HEK293 (cell line): Measurements from ENCODE around the gene SNAPC4.

ENCODE experiments used
- CTCF ChIA-PET: fragments of 350-600 bp; formaldehyde crosslinking; extraction: SDS; loops from one replicate; lab custom pipeline; 2021; ENCODE audit warnings: antibody characterized with exemption; lab: Yijun Ruan, JAX
- POLR2A ChIA-PET: fragments of 300-600 bp; formaldehyde crosslinking; extraction: SDS; loops from one replicate; lab custom pipeline; 2020; ENCODE audit warnings: antibody characterized with exemption, inconsistent platforms; lab: Yijun Ruan, JAX
- H3K27ac ChIP-seq: fragments of 200-500 bp; sonication (Bioruptor generic); 2 replicates; pipeline ENCODE4 v1.5.1; 2014; ENCODE audit warnings: low read depth, low read length, control low read depth, inconsistent platforms; ENCODE audit errors: extremely low read depth
- H3K36me3 ChIP-seq, 2 experiments: fragments of 200-500 bp in 1 of 2; sonication (Bioruptor generic) in 1 of 2; 1 replicate in 1 of 2; 2 replicates in 1 of 2; pipeline ENCODE4 v1.5.1; 2014 to 2017; ENCODE audit warnings: inconsistent platforms in 2 of 2, low read length in 2 of 2; ENCODE audit not compliant: control insufficient read depth in 2 of 2, insufficient read depth in 1 of 2
- H3K4me1 ChIP-seq: fragments of 200-500 bp; sonication (Bioruptor generic); 2 replicates; pipeline ENCODE4 v1.5.1; 2014; ENCODE audit warnings: mild to moderate bottlenecking, low read length, inconsistent platforms; ENCODE audit not compliant: control insufficient read depth, insufficient read depth
- H3K4me3 ChIP-seq: 2 replicates; pipeline ENCODE4 v1.5.1; 2011; ENCODE audit warnings: low read depth, mild to moderate bottlenecking, control low read depth, low read length, moderate library complexity
- H3K9me3 ChIP-seq: fragments of 200-500 bp; sonication (Bioruptor generic); 2 replicates; pipeline ENCODE4 v1.5.1; 2014; ENCODE audit warnings: low read depth, low read length, inconsistent platforms; ENCODE audit not compliant: control insufficient read depth, insufficient read depth
- GLIS2 ChIP-seq: fragments of 450-650 bp; formaldehyde crosslinking; IDR thresholded peaks from 2 replicates; pipeline ENCODE4 v1.5.1; 2016; ENCODE audit warnings: missing biosample characterization, missing genetic modification characterization
- KLF16 ChIP-seq: fragments of 450-650 bp; formaldehyde crosslinking; IDR thresholded peaks from 2 replicates; pipeline ENCODE4 v1.5.1; 2017; ENCODE audit warnings: missing biosample characterization, missing genetic modification characterization
- MEIS1 ChIP-seq: sonication (generic); formaldehyde crosslinking; IDR thresholded peaks from 2 replicates; pipeline ENCODE4 v1.8.1; 2022; ENCODE audit warnings: missing genetic modification reagents, mild to moderate bottlenecking, borderline replicate concordance
- MZF1 ChIP-seq: fragments of 450-650 bp; formaldehyde crosslinking; IDR thresholded peaks from 2 replicates; pipeline ENCODE4 v1.5.1; 2017; ENCODE audit warnings: missing biosample characterization, missing genetic modification characterization, borderline replicate concordance
- OVOL3 ChIP-seq: fragments of 450-650 bp; formaldehyde crosslinking; IDR thresholded peaks from 2 replicates; pipeline ENCODE4 v1.5.1; 2016; ENCODE audit warnings: missing biosample characterization, missing genetic modification characterization
- PRDM6 ChIP-seq: fragments of 450-650 bp; formaldehyde crosslinking; IDR thresholded peaks from 2 replicates; pipeline ENCODE4 v1.5.1; 2017; ENCODE audit warnings: missing biosample characterization, missing genetic modification characterization
- SCRT2 ChIP-seq: fragments of 450-650 bp; formaldehyde crosslinking; IDR thresholded peaks from 2 replicates; pipeline ENCODE4 v1.5.1; 2016; ENCODE audit warnings: missing biosample characterization, missing genetic modification characterization
- SETDB1 ChIP-seq: IDR thresholded peaks from one replicate; pipeline ENCODE4 v1.6.1; 2017; ENCODE audit warnings: mild to moderate bottlenecking, low read length, moderate library complexity, mixed read lengths; ENCODE audit not compliant: insufficient read length
- SP7 ChIP-seq: fragments of 450-650 bp; formaldehyde crosslinking; IDR thresholded peaks from 2 replicates; pipeline ENCODE4 v1.5.1; 2016; ENCODE audit warnings: missing biosample characterization, missing genetic modification characterization
- ZIC2 ChIP-seq: fragments of 450-650 bp; formaldehyde crosslinking; IDR thresholded peaks from 2 replicates; pipeline ENCODE4 v1.5.1; 2016; ENCODE audit warnings: missing biosample characterization, missing genetic modification characterization
- ZNF10 ChIP-seq: fragments of 450-650 bp; formaldehyde crosslinking; IDR thresholded peaks from 2 replicates; pipeline ENCODE4 v1.5.1; 2017; ENCODE audit warnings: missing biosample characterization, missing genetic modification characterization
- ZNF132 ChIP-seq: fragments of 450-650 bp; formaldehyde crosslinking; IDR thresholded peaks from 2 replicates; pipeline ENCODE4 v1.5.1; 2017; ENCODE audit warnings: missing biosample characterization, missing genetic modification characterization, borderline replicate concordance
- ZNF146 ChIP-seq: fragments of 450-650 bp; formaldehyde crosslinking; IDR thresholded peaks from 2 replicates; pipeline ENCODE4 v1.5.1; 2016; ENCODE audit warnings: missing biosample characterization, missing genetic modification characterization
- ZNF18 ChIP-seq: fragments of 450-650 bp; formaldehyde crosslinking; IDR thresholded peaks from 2 replicates; pipeline ENCODE4 v1.5.1; 2016; ENCODE audit warnings: missing biosample characterization, missing genetic modification characterization
- ZNF280D ChIP-seq: fragments of 450-650 bp; formaldehyde crosslinking; IDR thresholded peaks from 2 replicates; pipeline ENCODE4 v1.5.1; 2016; ENCODE audit warnings: missing biosample characterization, missing genetic modification characterization
- ZNF324 ChIP-seq: fragments of 450-650 bp; formaldehyde crosslinking; IDR thresholded peaks from 2 replicates; pipeline ENCODE4 v1.5.1; 2016; ENCODE audit warnings: missing biosample characterization, missing genetic modification characterization
- ZNF366 ChIP-seq: fragments of 450-650 bp; formaldehyde crosslinking; conservative IDR thresholded peaks from 2 replicates; pipeline ENCODE4 v1.5.1; 2016; ENCODE audit warnings: missing biosample characterization, missing genetic modification characterization
- ZNF488 ChIP-seq: fragments of 450-650 bp; formaldehyde crosslinking; IDR thresholded peaks from 2 replicates; pipeline ENCODE4 v1.5.1; 2016; ENCODE audit warnings: missing biosample characterization, missing genetic modification characterization
- ZNF501 ChIP-seq: fragments of 450-650 bp; formaldehyde crosslinking; IDR thresholded peaks from 2 replicates; pipeline ENCODE4 v1.5.1; 2016; ENCODE audit warnings: missing biosample characterization, missing genetic modification characterization
- ZNF530 ChIP-seq: fragments of 450-650 bp; formaldehyde crosslinking; IDR thresholded peaks from 2 replicates; pipeline ENCODE4 v1.5.1; 2016; ENCODE audit warnings: low read depth, missing biosample characterization, missing genetic modification characterization
- ZNF544 ChIP-seq: fragments of 450-650 bp; formaldehyde crosslinking; IDR thresholded peaks from 2 replicates; pipeline ENCODE4 v1.5.0; 2017; ENCODE audit warnings: missing biosample characterization, missing genetic modification characterization
- ZNF555 ChIP-seq: fragments of 450-650 bp; formaldehyde crosslinking; conservative IDR thresholded peaks from 2 replicates; pipeline ENCODE4 v1.5.1; 2017; ENCODE audit warnings: missing biosample characterization, mild to moderate bottlenecking, missing genetic modification characterization, inconsistent platforms
- ZNF645 ChIP-seq: fragments of 450-650 bp; formaldehyde crosslinking; IDR thresholded peaks from 2 replicates; pipeline ENCODE4; 2016; ENCODE audit warnings: missing biosample characterization, missing genetic modification characterization
- ZNF658 ChIP-seq: fragments of 450-650 bp; formaldehyde crosslinking; IDR thresholded peaks from 2 replicates; pipeline ENCODE4; 2016; ENCODE audit warnings: missing biosample characterization, missing genetic modification characterization
- ZNF830 ChIP-seq: fragments of 450-650 bp; IDR thresholded peaks from 2 replicates; pipeline ENCODE4 v1.5.0; 2018; ENCODE audit warnings: missing biosample characterization, missing genetic modification characterization, low read depth, mild to moderate bottlenecking, moderate library complexity
- TF ChIP-seq, protein P1 (sequence below): fragments of 450-650 bp; formaldehyde crosslinking; IDR thresholded peaks from 2 replicates; pipeline ENCODE4 v1.5.1; 2016; ENCODE audit warnings: missing biosample characterization, missing genetic modification characterization

Gene SNAPC4

GRCh38 chr9:136395020-136395340 lies 5.0 kb downstream of the SNAPC4 start (continued):
- TF ChIP-seq ZNF18 (tag by site-specific recombination) (no peak), ZNF280D (tag by site-specific recombination) (no peak), SCRT2 (tag by site-specific recombination) (no peak), KLF16 (tag by site-specific recombination) (no peak), ZNF645 (tag by site-specific recombination) (no peak), OVOL3 (tag by site-specific recombination) (no peak)

DNA sequence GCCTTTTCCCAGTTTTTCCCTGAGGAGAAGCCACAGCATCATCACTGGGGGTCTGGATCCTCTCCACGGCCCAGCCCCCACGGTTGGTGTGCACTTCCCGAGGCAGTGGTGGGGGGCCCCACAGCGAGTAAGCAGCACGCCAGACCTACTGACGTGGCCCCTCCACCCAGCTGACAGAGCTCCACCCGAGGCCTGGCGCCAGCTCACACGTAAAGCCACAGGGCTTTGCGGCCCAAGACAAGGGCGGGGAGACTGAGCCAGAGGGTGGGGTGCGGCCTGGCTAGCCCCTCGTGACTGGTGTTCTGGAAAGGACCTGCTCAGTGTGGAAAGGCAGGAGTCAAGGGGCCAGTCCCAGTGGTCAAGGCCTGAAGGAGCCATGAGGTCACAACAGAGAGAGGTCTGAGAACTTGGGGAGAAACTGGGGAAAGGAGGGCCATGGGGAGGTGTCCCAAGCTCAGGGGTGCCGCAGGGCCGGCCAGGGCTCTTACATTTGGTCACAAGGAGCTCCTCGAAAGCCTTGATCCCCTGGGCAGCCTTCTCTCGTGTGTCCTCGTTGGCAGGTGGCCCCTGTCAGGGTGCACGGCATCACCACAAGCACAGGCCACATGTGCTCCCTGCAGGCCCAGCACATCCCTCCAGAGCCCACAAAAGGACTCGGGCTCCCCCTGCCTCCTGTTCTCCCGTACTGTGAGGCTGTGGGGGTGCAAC lies 5.5 kb downstream of the SNAPC4 start:
- no peak overlapping the region for H3K4me3 ChIP-seq
- POLR2A ChIA-PET: interaction anchor here (2.2 to 3.4 kb wide), 2 partner anchors 24 to 32 kb away, joined by 8 to 10 read pairs; partner anchors contain the start of gene DNLZ
- peaks cover 14 to 88% of the 10 kb centered on the region in 2 experiments for H3K36me3 ChIP-seq
- CTCF ChIA-PET: interaction anchor here (0.7 kb wide), 1 partner anchor 154 kb away, joined by 3 read pairs; no protein-coding TSS in a partner anchor
- no peak overlapping the region for H3K27ac ChIP-seq
- H3K9me3 ChIP-seq: no peaks in the 10 kb centered on the region
- TF ChIP-seq ZNF366 (no peak), ZNF10 (no peak), ZNF132 (tag by site-specific recombination) (no peak), MEIS1 (CRISPR knock-in tag) (no peak), ZNF530 (tag by site-specific recombination) (no peak), MZF1 (tag by site-specific recombination) (no peak), ZNF544 (tag by site-specific recombination) (no peak), ZNF658 (tag by site-specific recombination) (no peak), ZNF830 (tag by site-specific recombination) (no peak), SETDB1 (no peak), ZNF501 (no peak), ZNF324 (no peak), ZNF488 (tag by site-specific recombination) (no peak), ZNF146 (no peak), PRDM6 (tag by site-specific recombination) (no peak), ZNF555 (tag by site-specific recombination) (no peak), SP7 (tag by site-specific recombination) (no peak), GLIS2 (tag by site-specific recombination) (no peak), ZIC2 (tag by site-specific recombination) (no peak)
- TF ChIP-seq, protein P1, sequence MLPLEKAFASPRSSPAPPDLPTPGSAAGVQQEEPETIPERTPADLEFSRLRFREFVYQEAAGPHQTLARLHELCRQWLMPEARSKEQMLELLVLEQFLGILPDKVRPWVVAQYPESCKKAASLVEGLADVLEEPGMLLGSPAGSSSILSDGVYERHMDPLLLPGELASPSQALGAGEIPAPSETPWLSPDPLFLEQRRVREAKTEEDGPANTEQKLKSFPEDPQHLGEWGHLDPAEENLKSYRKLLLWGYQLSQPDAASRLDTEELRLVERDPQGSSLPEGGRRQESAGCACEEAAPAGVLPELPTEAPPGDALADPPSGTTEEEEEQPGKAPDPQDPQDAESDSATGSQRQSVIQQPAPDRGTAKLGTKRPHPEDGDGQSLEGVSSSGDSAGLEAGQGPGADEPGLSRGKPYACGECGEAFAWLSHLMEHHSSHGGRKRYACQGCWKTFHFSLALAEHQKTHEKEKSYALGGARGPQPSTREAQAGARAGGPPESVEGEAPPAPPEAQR (tag by site-specific recombination): no peak
- H3K4me1 ChIP-seq: no peaks in the 10 kb centered on the region
